Hepatocyte (in vitro differentiated cells): ENCODE measurements around the gene FEM1A. TPM values are rescaled to one million over a fixed set of nuclear protein-coding genes. Genes with fewer than 3 reads are reported as not detected.

Experiments
- DNase-seq: peaks from one replicate; pipeline ENCODE4 v3.0.0-alpha.2; 2016; ENCODE audit warnings: low spot score
- H2AFZ ChIP-seq: fragments of 200-600 bp; sonication (generic); 2 replicates; pipeline ENCODE4 v1.6.0; 2016; ENCODE audit warnings: antibody characterized with exemption, mild to moderate bottlenecking
- H3K27ac ChIP-seq: fragments of 200-600 bp; sonication (generic); 2 replicates; pipeline ENCODE4 v1.5.1; 2016; ENCODE audit warnings: mild to moderate bottlenecking
- H3K27me3 ChIP-seq: fragments of 200-600 bp; sonication (generic); 2 replicates; pipeline ENCODE4 v1.6.1; 2016
- H3K36me3 ChIP-seq: fragments of 200-600 bp; sonication (generic); replicated peaks from 2 replicates; pipeline ENCODE4 v1.5.1; 2016; ENCODE audit warnings: low read depth; ENCODE audit not compliant: insufficient read depth
- H3K4me1 ChIP-seq: fragments of 200-600 bp; sonication (generic); 2 replicates; pipeline ENCODE4 v1.5.1; 2016; ENCODE audit warnings: mild to moderate bottlenecking, moderate library complexity; ENCODE audit not compliant: insufficient read depth
- H3K4me2 ChIP-seq: fragments of 200-600 bp; sonication (generic); 2 replicates; pipeline ENCODE4 v1.6.0; 2016
- H3K4me3 ChIP-seq: fragments of 200-600 bp; sonication (generic); 2 replicates; pipeline ENCODE4 v1.5.1; 2016; ENCODE audit warnings: mild to moderate bottlenecking
- H3K79me2 ChIP-seq: fragments of 200-600 bp; sonication (generic); 2 replicates; pipeline ENCODE4 v1.6.0; 2017; ENCODE audit warnings: mild to moderate bottlenecking
- H3K9me2 ChIP-seq: fragments of 200-600 bp; sonication (generic); replicated peaks from 2 replicates; pipeline ENCODE4 v1.6.0; 2017; ENCODE audit warnings: mild to moderate bottlenecking; ENCODE audit not compliant: insufficient read depth
- H3K9me3 ChIP-seq: fragments of 200-600 bp; sonication (generic); 2 replicates; pipeline ENCODE4 v1.5.1; 2016; ENCODE audit warnings: low read depth, mild to moderate bottlenecking
- H4K20me1 ChIP-seq: fragments of 200-600 bp; sonication (generic); 2 replicates; pipeline ENCODE4 v1.6.0; 2016; ENCODE audit warnings: mild to moderate bottlenecking; ENCODE audit not compliant: insufficient read depth, poor library complexity, severe bottlenecking
- CTCF ChIP-seq: fragments of 200-600 bp; sonication (generic); IDR thresholded peaks from 2 replicates; pipeline ENCODE4 v1.5.1; 2016; ENCODE audit warnings: antibody characterized with exemption, mild to moderate bottlenecking; ENCODE audit not compliant: poor library complexity
- EZH2 ChIP-seq: fragments of 200-600 bp; sonication (generic); IDR thresholded peaks from 2 replicates; pipeline ENCODE4 v1.6.1; 2016; ENCODE audit warnings: antibody characterized with exemption, mild to moderate bottlenecking, borderline replicate concordance
- EZH2phosphoT487 ChIP-seq: fragments of 200-600 bp; sonication (generic); IDR thresholded peaks from one replicate; pipeline ENCODE4 v1.6.1; 2018; ENCODE audit warnings: antibody characterized with exemption, mild to moderate bottlenecking, low read depth, moderate library complexity; ENCODE audit not compliant: unreplicated experiment, severe bottlenecking
- WGBS: methylation state at CpG from one replicate; pipeline ENCODE4 v1.1.6; 2016; ENCODE audit warnings: low lambda C conversion rate; ENCODE audit errors: missing lambda C conversion rate; 5-methylcytosine and 5-hydroxymethylcytosine counted together
- polyA plus RNA-seq: library from polyadenylated mRNA; unstranded; fragments of >200 nt; fragmentation: Nextera tagmentation; extraction: Ambion mirVana; gene quantifications from 2 replicates; pipeline ENCODE4 v1.2.1, GENCODE V29; 2016
- total RNA-seq: library from RNA; depleted of rRNA; stranded (reverse); fragments of >200 nt; gene quantifications from 2 replicates; pipeline ENCODE4 v1.2.3, GENCODE V29; 2014

The FEM1A gene
- total and polyA plus RNA-seq, 2 experiments from 2014 or later: 1.3 to 9.2 TPM

DNA sequence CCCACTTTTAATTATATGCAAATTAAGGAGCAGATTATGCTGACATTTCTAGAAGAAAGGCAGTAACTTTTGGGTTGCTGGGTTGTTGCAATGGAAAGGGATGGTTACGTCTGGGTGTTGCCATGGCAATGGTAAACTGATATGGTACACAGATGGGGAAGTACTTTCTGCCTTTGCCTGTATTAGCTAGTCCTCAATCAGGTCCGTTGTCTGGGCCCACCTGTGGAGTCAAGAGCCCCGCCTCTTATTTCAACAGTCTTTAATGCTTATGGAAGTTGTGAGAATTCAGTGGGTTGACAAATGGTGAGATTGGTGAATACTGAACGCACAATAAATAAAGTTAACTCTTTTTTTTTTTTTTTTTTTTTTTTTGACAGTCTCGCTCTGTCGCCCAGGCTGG, 37.3 kb upstream of the FEM1A start:
- H3K79me2 ChIP-seq: no peaks in the 10 kb centered on the region
- H3K36me3 ChIP-seq: no peaks in the 10 kb centered on the region
- no peak overlapping the region for H3K4me3 ChIP-seq
- H3K27ac ChIP-seq: no peak overlapping the region
- no peaks in the 10 kb centered on the region for H3K9me2 ChIP-seq
- no peak for DNase-seq
- WGBS: 68% methylated on average over 4 of the region's 6 CpGs
- H3K27me3 ChIP-seq: no peaks in the 10 kb centered on the region
- H2AFZ ChIP-seq: no peak overlapping the region
- H3K4me2 ChIP-seq: no peak overlapping the region
- no peaks in the 10 kb centered on the region for H4K20me1 ChIP-seq
- no peaks in the 10 kb centered on the region for H3K4me1 ChIP-seq
- H3K9me3 ChIP-seq: no peaks in the 10 kb centered on the region
- TF ChIP-seq CTCF (no peak), EZH2phosphoT487 (no peak)

GRCh38 chr19:4755459-4755858, 36.1 kb upstream of the FEM1A start:
- Histone ChIP-seq H3K9me3 (no peaks in the 10 kb centered on the region), H3K4me3 (no peak overlapping the region), H3K36me3 (no peaks in the 10 kb centered on the region), H3K9me2 (no peaks in the 10 kb centered on the region), H4K20me1 (no peaks in the 10 kb centered on the region), H3K27me3 (no peaks in the 10 kb centered on the region), H3K4me2 (no peak overlapping the region), H3K79me2 (no peaks in the 10 kb centered on the region), H3K4me1 (peaks cover 6% of the 10 kb centered on the region), H3K27ac (no peak overlapping the region), H2AFZ (no peak overlapping the region)
- DNase-seq: no peak
- TF ChIP-seq EZH2phosphoT487 (no peak), EZH2 (no peak), CTCF (no peak)
- WGBS: 93% methylated on average over 7 of the region's 7 CpGs

- no peak overlapping the region for H3K27ac ChIP-seq
These were observed 33.5 kb upstream of the FEM1A start for GRCh38 chr19:4758082-4758481.

More at GRCh38 chr19:4758082-4758481, 33.5 kb upstream of the FEM1A start:
- Histone ChIP-seq H3K9me2 (no peaks in the 10 kb centered on the region), H3K4me1 (peaks cover 7% of the 10 kb centered on the region), H4K20me1 (no peaks in the 10 kb centered on the region), H3K36me3 (no peaks in the 10 kb centered on the region), H3K4me3 (no peak overlapping the region), H3K79me2 (no peaks in the 10 kb centered on the region), H2AFZ (no peak overlapping the region), H3K9me3 (no peaks in the 10 kb centered on the region), H3K4me2 (no peak overlapping the region), H3K27me3 (no peaks in the 10 kb centered on the region)
- TF ChIP-seq EZH2 (no peak), CTCF (no peak), EZH2phosphoT487 (no peak)
- DNase-seq: no peak
- WGBS: 76% methylated on average over 4 of the region's 4 CpGs
